CD4-positive, alpha-beta T cell treated with Interleukin-6 for 4 hours (primary cell): ENCODE results near the gene IGLL5.

Experiments
- DNase-seq: peaks from one replicate; pipeline ENCODE4 v3.0.0-alpha.2; 2020; ENCODE audit warnings: mixed read lengths

Gene IGLL5

GRCh38 chr22:22940961-22941605 is 53.5 kb downstream of the IGLL5 start:
- no peak for DNase-seq

GRCh38 chr22:22941831-22942510 is 54.4 kb downstream of the IGLL5 start:
- no peak for DNase-seq

- DNase-seq = peak; percentile 77
Measured at GRCh38 chr22:22942511-22943329, 55.1 kb downstream of the IGLL5 start.

GRCh38 chr22:22943521-22944267 is 56.1 kb downstream of the IGLL5 start:
- DNase-seq = no peak

GRCh38 chr22:22944268-22944985 is 56.8 kb downstream of the IGLL5 start:
- no peak for DNase-seq

- DNase-seq = no peak
Measured at GRCh38 chr22:22945195-22945594, 57.6 kb downstream of the IGLL5 start.
